PFSK-1 (cell line): ENCODE data around the gene TPSB2. TPM values are rescaled to one million over a fixed set of nuclear protein-coding genes. Genes with fewer than 3 reads are reported as not detected.
"Not testable (repeated sequence)": the region's sequence is repeated elsewhere in the genome, so short reads cannot be mapped to it uniquely, and the experiment has no call there.

Experiments
- FOXP2 ChIP-seq: optimal IDR thresholded peaks from 2 replicates; pipeline ENCODE3; 2011; ENCODE audit warnings: borderline replicate concordance, control low read depth, inconsistent platforms; ENCODE audit not compliant: insufficient read depth; ENCODE audit errors: extremely low read length, extremely low read depth
- POLR2AphosphoS5 ChIP-seq: IDR thresholded peaks from 2 replicates; pipeline ENCODE4 v1.6.1; 2012; ENCODE audit warnings: low read depth, mild to moderate bottlenecking, control low read depth, low read length, moderate library complexity
- REST ChIP-seq, 2 experiments: IDR thresholded peaks; 2 replicates each; pipeline versions ENCODE4 v1.6.1 to v1.8.0; 2011 to 2012; ENCODE audit warnings: low read depth in 2 of 2, low read length in 2 of 2, control low read depth in 1 of 2, inconsistent platforms in 1 of 2, mild to moderate bottlenecking in 1 of 2, moderate library complexity in 1 of 2; ENCODE audit not compliant: insufficient read depth in 1 of 2
- SIN3A ChIP-seq: IDR thresholded peaks from 2 replicates; pipeline ENCODE4 v1.6.1; 2012; ENCODE audit warnings: mild to moderate bottlenecking, low read length, moderate library complexity, borderline replicate concordance; ENCODE audit not compliant: insufficient read depth
- TAF1 ChIP-seq: IDR thresholded peaks from 2 replicates; pipeline ENCODE4 v1.6.1; 2012; ENCODE audit warnings: low read length, control low read depth, borderline replicate concordance; ENCODE audit not compliant: insufficient read depth
- polyA plus RNA-seq: library from polyadenylated mRNA; unstranded; fragments of >200 nt; gene quantifications from one replicate; pipeline ENCODE4 v1.2.1, GENCODE V29; 2012; ENCODE audit warnings: low read depth, missing spikeins; ENCODE audit not compliant: insufficient read length

TPSB2 gene
- polyA plus RNA-seq: not detected

GRCh38 chr16:1230084-1230470 lies at the start of gene TPSB2:
TPSB2 (minus strand) TSS chr16:1230184; CDS start chr16:1229951, 233 bp downstream.
- not testable (repeated sequence) for TF ChIP-seq POLR2AphosphoS5; FOXP2; REST (IDR thresholded peaks at IDR 0.05; ENCODE audit: insufficient read depth in 1 of 2, low read depth in 2 of 2, low read length in 2 of 2)

- TF ChIP-seq FOXP2 (no peak), SIN3A (no peak), REST (IDR thresholded peaks at IDR 0.05; ENCODE audit: insufficient read depth in 1 of 2, low read depth in 2 of 2, low read length in 2 of 2) (no peak), POLR2AphosphoS5 (no peak), TAF1 (no peak)
These were observed 49.3 kb upstream of the TPSB2 start for GRCh38 chr16:1279081-1279944.

- TF ChIP-seq SIN3A (no peak), POLR2AphosphoS5 (no peak), TAF1 (no peak), FOXP2 (no peak)
These were observed 48.5 kb upstream of the TPSB2 start for GRCh38 chr16:1278477-1278876.

GRCh38 chr16:1277617-1278282 lies 47.8 kb upstream of the TPSB2 start:
- no peak for TF ChIP-seq TAF1
- TF ChIP-seq FOXP2: no peak
- TF ChIP-seq POLR2AphosphoS5: no peak
- no peak for TF ChIP-seq SIN3A

GRCh38 chr16:1277151-1277598 lies 47.2 kb upstream of the TPSB2 start:
- TF ChIP-seq FOXP2 (no peak), SIN3A (no peak), TAF1 (no peak), REST (IDR thresholded peaks at IDR 0.05; ENCODE audit: insufficient read depth in 1 of 2, low read depth in 2 of 2, low read length in 2 of 2) (no peak), POLR2AphosphoS5 (no peak)

GRCh38 chr16:1276580-1276878 lies 46.5 kb upstream of the TPSB2 start:
- TF ChIP-seq SIN3A (no peak), REST (IDR thresholded peaks at IDR 0.05; ENCODE audit: insufficient read depth in 1 of 2, low read depth in 2 of 2, low read length in 2 of 2) (no peak), FOXP2 (no peak), POLR2AphosphoS5 (no peak), TAF1 (no peak)
